SK-N-MC (cell line): ENCODE data around the gene TLR9.
"Not testable (repeated sequence)": the region's sequence is repeated elsewhere in the genome, so short reads cannot be mapped to it uniquely, and the experiment has no call there.

Experiments
- DNase-seq: peaks from one replicate; pipeline ENCODE4 v3.0.0-alpha.2; 2011; ENCODE audit warnings: low read depth, low spot score
- H3K27ac ChIP-seq: fragments of 200-600 bp; sonication (generic); 2 replicates; pipeline ENCODE4 v1.5.1; 2016; ENCODE audit warnings: mixed run types
- H3K36me3 ChIP-seq: fragments of 200-600 bp; sonication (generic); 2 replicates; pipeline ENCODE4 v1.6.1; 2017; ENCODE audit warnings: antibody characterized with exemption, low read length, mixed read lengths; ENCODE audit not compliant: insufficient read depth
- H3K4me3 ChIP-seq: fragments of 200-600 bp; sonication (generic); 2 replicates; pipeline ENCODE4 v1.5.1; 2016
- H3K9ac ChIP-seq: fragments of 200-600 bp; sonication (generic); 2 replicates; pipeline ENCODE4 v1.8.0; 2017; ENCODE audit warnings: mixed run types, mixed read lengths; ENCODE audit not compliant: insufficient read length
- H3K9me3 ChIP-seq: fragments of 200-600 bp; sonication (generic); 2 replicates; pipeline ENCODE4 v1.6.1; 2017; ENCODE audit warnings: low read depth, mild to moderate bottlenecking, antibody characterized with exemption, low read length, moderate library complexity, mixed read lengths
- EZH2 ChIP-seq: fragments of 200-600 bp; sonication (generic); IDR thresholded peaks from one replicate; pipeline ENCODE4 v1.6.1; 2017; ENCODE audit warnings: antibody characterized with exemption
- FOXP2 ChIP-seq: optimal IDR thresholded peaks from 2 replicates; pipeline ENCODE3; 2011; ENCODE audit warnings: mild to moderate bottlenecking, moderate library complexity; ENCODE audit not compliant: insufficient read depth; ENCODE audit errors: extremely low read length, control extremely low read depth
- POLR2AphosphoS5 ChIP-seq: IDR thresholded peaks from 2 replicates; pipeline ENCODE4 v1.6.1; 2012; ENCODE audit warnings: mild to moderate bottlenecking, low read depth, low read length, borderline replicate concordance

Gene TLR9

DNA sequence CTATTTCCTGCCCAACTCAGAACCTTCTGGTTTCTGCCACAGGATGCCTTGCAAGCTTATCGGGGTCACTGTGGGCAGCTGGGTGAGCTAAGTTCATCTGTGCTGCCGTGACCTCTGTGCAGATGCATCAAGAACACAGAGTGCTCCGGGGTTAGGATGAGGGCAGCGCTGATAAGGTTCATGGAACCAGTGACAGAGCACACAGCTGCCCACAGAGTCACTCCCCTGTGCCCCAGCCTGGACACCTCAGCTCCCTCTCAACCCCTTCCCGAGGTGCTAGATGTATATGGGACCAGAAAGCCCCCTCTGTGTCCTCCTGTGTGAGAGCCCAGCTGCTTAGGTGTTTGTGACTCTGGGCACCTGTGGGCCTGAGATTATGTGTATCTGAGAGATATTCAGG is 43.2 kb downstream of the TLR9 start:
- Histone ChIP-seq H3K9ac (no peak overlapping the region), H3K36me3 (no peaks in the 10 kb centered on the region), H3K9me3 (no peaks in the 10 kb centered on the region), H3K4me3 (no peak overlapping the region), H3K27ac (no peak overlapping the region)
- no peak for DNase-seq
- TF ChIP-seq POLR2AphosphoS5 = no peak
- no peak for TF ChIP-seq FOXP2
- TF ChIP-seq EZH2 = no peak

DNA sequence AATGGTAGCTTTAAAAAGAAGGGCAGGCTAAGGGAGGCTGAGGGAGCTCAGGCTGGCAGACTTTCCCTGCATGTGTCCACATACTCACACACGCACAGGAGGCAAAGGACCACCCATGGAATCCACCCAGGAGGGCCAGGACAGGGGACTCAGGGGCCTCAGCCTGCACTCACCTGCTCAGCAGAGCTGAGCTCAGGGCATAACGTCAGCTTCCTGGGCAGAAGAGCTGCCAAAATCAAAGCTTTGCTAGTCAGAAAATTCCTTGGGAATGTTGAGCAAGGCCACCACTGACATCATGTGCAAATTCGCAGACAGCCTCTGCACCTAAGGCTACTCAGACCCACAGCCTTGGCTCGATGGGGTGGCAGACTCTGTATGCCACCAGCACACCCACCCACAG is 43.9 kb downstream of the TLR9 start:
- no peak for DNase-seq
- H3K27ac ChIP-seq = no peak overlapping the region
- H3K36me3 ChIP-seq = no peaks in the 10 kb centered on the region
- TF ChIP-seq POLR2AphosphoS5 (no peak), EZH2 (no peak), FOXP2 (no peak)
- H3K9me3 ChIP-seq = no peaks in the 10 kb centered on the region
- H3K9ac ChIP-seq = no peak overlapping the region
- H3K4me3 ChIP-seq = no peak overlapping the region

DNA sequence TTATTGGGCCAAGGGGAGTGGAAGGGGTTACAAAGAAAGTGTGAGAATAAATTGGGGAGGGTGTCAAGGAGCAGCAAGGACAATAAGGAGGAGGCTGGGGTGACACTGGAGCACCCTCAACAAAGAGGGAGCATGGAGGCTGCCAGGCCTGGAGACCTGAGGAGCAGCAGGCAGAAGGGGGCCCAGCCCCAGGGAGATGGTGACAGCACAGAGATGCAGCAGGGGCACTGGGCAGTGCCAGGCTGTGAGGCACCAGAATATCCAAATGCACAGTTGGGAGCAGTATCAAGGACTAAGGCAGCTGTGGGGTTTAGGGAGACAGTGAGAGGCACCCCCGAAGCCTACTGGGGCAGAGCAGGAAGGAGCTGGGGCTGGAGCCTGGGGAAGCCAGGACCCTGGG is 46.9 kb downstream of the TLR9 start:
- Histone ChIP-seq H3K9ac (no peak overlapping the region), H3K36me3 (no peaks in the 10 kb centered on the region), H3K27ac (no peak overlapping the region), H3K9me3 (no peaks in the 10 kb centered on the region), H3K4me3 (no peak overlapping the region)
- TF ChIP-seq FOXP2 (no peak), POLR2AphosphoS5 (no peak), EZH2 (no peak)
- DNase-seq = no peak

DNA sequence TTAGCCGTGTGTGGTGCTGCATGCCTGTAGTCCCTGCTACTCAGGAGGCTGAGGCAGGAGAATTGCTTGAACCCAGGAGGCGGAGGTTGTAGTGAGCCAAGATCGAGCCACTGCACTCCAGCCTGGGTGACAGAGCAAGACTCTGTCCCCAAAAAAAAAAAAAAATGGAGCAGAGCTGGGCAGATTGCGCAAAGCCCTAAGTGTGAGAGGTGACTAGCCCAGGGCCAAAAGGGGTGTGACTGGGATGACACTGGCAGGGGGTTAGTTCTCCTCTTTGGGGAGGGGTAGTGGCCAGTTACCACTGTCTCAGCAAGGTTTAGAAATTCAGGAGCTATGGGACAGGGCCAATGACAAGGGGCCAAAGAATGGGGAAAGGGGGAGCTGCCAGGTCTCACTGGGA is 47.3 kb downstream of the TLR9 start:
- not testable (repeated sequence) for H3K9me3 ChIP-seq, DNase-seq, H3K4me3 ChIP-seq, H3K9ac ChIP-seq, H3K36me3 ChIP-seq, H3K27ac ChIP-seq

DNA sequence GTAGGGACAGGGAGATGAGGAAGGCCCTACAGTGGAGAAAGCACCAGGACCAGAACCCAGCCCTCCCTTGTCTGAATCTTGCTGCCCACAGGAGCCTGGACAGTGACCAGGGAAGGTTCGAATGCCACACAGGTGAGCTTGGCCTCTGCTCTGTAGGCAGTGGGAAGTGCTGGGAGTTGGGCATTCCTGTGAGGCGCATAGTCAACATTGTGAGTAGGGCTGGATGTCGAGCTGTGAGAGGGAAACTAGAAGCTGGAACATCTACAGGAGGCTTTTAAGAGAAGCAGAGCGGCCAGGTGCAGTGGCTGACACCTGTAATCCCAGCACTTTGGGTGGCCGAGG is 47.8 kb downstream of the TLR9 start:
- Histone ChIP-seq H3K4me3 (no peak overlapping the region), H3K36me3 (no peaks in the 10 kb centered on the region), H3K9ac (no peak overlapping the region), H3K27ac (no peak overlapping the region), H3K9me3 (no peaks in the 10 kb centered on the region)
- TF ChIP-seq FOXP2 (no peak), POLR2AphosphoS5 (no peak), EZH2 (no peak)
- no peak for DNase-seq

DNA sequence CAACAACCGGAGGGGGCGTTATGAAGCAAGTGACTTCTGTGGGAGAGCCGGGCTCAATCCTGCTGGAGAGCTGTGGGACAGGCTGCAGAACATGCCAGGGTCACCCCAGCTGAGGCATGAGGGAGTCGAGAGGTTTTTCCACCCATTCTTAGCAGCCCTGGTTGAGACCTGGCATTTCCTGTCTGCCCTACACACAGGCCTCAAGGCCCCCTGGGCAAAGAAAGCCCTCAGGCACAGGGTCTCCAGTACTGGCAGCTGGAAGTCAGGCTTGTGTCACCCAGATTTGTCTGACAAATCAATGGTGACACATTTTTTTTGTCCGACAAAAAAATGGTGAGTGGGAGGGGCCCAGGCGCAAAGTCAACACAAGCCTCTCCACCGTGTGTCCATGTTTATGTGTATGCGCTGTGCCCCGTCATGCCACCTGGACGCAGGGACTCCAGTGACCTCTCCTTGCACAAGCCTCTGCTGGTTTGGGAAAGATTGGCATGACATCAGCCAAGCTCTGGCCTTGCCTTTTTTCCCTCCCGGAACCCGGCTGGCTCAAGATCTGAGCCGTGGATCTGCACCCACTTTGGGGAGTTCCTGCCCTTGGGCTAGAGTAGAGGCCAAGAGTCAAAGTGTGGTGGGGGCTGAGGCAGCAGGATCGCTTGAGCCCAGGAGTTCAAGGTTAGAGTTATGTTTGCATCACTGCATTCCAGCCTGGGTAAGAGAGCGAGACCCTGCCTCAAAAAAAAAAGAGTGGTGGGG is 48.3 kb downstream of the TLR9 start:
- no peak overlapping the region for H3K27ac ChIP-seq
- no peak for DNase-seq

DNA sequence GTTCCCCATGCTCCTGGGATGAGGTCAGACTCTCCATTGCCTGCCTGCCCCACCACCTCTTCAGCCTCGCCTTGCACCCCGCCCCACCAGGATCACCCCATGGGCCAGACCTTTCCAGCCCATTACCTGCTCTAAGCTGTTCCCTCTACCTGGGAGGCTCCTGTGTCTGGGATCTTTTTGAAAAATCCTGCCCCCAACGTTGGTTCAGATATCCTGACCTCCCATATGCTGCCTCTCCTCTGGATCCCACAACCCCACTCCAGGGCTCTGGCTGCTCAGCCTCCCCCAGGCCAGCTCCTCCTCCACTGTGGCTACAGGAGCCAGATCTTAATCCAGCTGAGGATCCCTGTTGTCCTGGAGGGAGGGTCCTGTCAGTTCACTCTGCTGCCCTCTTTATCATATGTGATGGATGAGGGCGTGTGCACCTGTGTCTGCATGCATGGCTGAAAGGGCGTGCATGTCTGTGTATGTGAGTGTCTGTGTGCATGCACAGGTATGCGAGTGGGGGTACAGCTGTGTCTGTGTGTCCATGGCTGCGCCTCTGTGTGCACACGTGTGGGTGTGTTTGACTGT is 49.2 kb downstream of the TLR9 start:
- no peaks in the 10 kb centered on the region for H3K36me3 ChIP-seq
- no peaks in the 10 kb centered on the region for H3K9me3 ChIP-seq
- TF ChIP-seq FOXP2 (no peak), POLR2AphosphoS5 (no peak), EZH2 (no peak)
- no peak overlapping the region for H3K9ac ChIP-seq
- no peak overlapping the region for H3K4me3 ChIP-seq
- H3K27ac ChIP-seq = no peak overlapping the region
- DNase-seq = no peak

More for the DNA sequence above, 48.3 kb downstream of the TLR9 start:
- Histone ChIP-seq H3K36me3 (no peaks in the 10 kb centered on the region), H3K9ac (no peak overlapping the region), H3K9me3 (no peaks in the 10 kb centered on the region), H3K4me3 (no peak overlapping the region)
- TF ChIP-seq POLR2AphosphoS5 (no peak), EZH2 (no peak), FOXP2 (no peak)

DNA sequence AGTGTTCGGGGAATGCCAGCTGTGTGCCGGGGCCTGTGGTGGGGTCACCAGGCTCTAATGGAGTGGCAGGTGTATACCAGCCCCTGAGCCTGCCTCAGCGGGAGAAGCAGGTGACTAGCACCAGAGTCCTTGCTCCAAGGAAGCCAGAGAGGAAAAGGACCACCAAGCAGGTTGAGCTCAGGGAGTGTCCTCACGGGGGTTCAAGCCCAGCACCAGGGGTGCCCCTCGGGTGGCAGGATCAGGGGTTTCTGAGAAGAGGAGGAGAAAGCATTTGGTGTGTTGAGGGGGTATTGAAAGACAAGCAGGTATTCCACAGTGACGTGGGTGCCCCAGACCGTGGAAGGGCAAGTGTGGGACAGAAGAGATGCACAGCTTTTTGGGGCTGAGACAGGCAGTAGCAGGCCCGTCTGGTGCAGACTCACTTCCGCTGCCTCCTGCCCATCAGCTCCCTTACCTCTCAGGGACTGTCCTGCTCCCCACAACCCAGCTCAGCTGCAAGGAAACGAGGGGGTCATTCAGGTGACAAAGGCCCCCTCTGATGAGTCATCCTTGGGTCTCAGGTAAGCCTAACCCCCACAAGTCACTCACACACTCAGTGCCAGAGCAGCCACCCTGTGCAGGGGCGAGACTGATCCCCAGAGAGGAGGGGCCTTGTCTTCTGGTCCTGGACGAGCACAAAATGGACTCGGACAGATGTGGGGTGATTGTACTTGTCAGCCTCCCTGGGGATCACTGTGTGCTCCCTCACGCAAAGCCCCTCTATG is 49.8 kb downstream of the TLR9 start:
- TF ChIP-seq EZH2 (no peak), POLR2AphosphoS5 (no peak), FOXP2 (no peak)
- Histone ChIP-seq H3K9me3 (no peaks in the 10 kb centered on the region), H3K36me3 (no peaks in the 10 kb centered on the region), H3K9ac (no peak overlapping the region), H3K4me3 (no peak overlapping the region), H3K27ac (no peak overlapping the region)
- no peak for DNase-seq
